Keratinocyte (primary cell): Measurements from ENCODE around the gene PLEKHO2.

Experiments used
- CTCF ChIP-seq, 3 experiments: IDR thresholded peaks in 1 of 3; conservative IDR thresholded peaks in 1 of 3; optimal IDR thresholded peaks in 1 of 3; 2 replicates in 2 of 3; 3 replicates in 1 of 3; pipeline versions ENCODE3 to v1.5.1; 2011; ENCODE audit warnings: low read length in 3 of 3, mild to moderate bottlenecking in 3 of 3, moderate library complexity in 2 of 3, control low read depth in 1 of 3, inconsistent platforms in 1 of 3; ENCODE audit not compliant: insufficient read depth in 2 of 3; ENCODE audit errors: extremely low read depth in 1 of 3
- EZH2 ChIP-seq: IDR thresholded peaks from one replicate; pipeline ENCODE4 v1.6.1; 2012; ENCODE audit warnings: inconsistent platforms, mild to moderate bottlenecking, low read length, moderate library complexity

GRCh38 chr15:64844576-64845145 is 2.9 kb downstream of the PLEKHO2 start:
- no peak for TF ChIP-seq CTCF (optimal IDR thresholded peaks at IDR 0.05 in 1 of 3, IDR thresholded peaks at IDR 0.05 in 1 of 3, conservative IDR thresholded peaks at IDR 0.05 in 1 of 3; ENCODE audit: extremely low read depth in 1 of 3, insufficient read depth in 2 of 3, low read length in 3 of 3)
- no peak for TF ChIP-seq EZH2
